CD8-positive, alpha-beta memory T cell (primary cell): Measurements from ENCODE around the gene CWC25. TPM values are rescaled to one million over a fixed set of nuclear protein-coding genes. Genes with fewer than 3 reads are reported as not detected.

ENCODE experiments used
- CTCF ChIA-PET: fragments of 350-600 bp; sonication (Branson Sonifier 250); formaldehyde crosslinking; loops from one replicate; lab custom pipeline; 2021; ENCODE audit warnings: antibody characterized with exemption; lab: Charles Lee
- POLR2A ChIA-PET: fragments of 350-600 bp; sonication (Branson Sonifier 250); formaldehyde crosslinking; loops from one replicate; lab custom pipeline; 2021; ENCODE audit warnings: antibody characterized with exemption; lab: Charles Lee
- DNase-seq, 5 donors: peaks; one replicate each; pipeline versions ENCODE4 v3.0.0 to v3.0.0-alpha.2; 2020 to 2022; ENCODE audit warnings: mixed read lengths in 1 of 5
- H3K27ac ChIP-seq: one replicate; pipeline ENCODE4 v1.7.0; 2013; ENCODE audit warnings: low read depth, mild to moderate bottlenecking, low read length, moderate library complexity
- H3K27me3 ChIP-seq: 2 replicates; pipeline ENCODE4 v1.7.0; 2013; ENCODE audit warnings: low read length, mild to moderate bottlenecking; ENCODE audit not compliant: insufficient read depth, poor library complexity, severe bottlenecking
- H3K36me3 ChIP-seq: 2 replicates; pipeline ENCODE4 v1.7.0; 2013; ENCODE audit warnings: mild to moderate bottlenecking, low read length, moderate library complexity; ENCODE audit not compliant: insufficient read depth
- H3K4me1 ChIP-seq: 2 replicates; pipeline ENCODE4 v1.7.0; 2013; ENCODE audit warnings: mild to moderate bottlenecking, low read length, moderate library complexity; ENCODE audit not compliant: insufficient read depth
- H3K4me3 ChIP-seq: 2 replicates; pipeline ENCODE4 v1.7.0; 2013; ENCODE audit warnings: mild to moderate bottlenecking, low read length
- H3K9me3 ChIP-seq: 2 replicates; pipeline ENCODE4 v1.7.0; 2013; ENCODE audit warnings: mild to moderate bottlenecking, low read length
- H3K27ac Mint-ChIP-seq, 8 donors: one replicate each; pipeline ENCODE4 v1.8.0; 2020 to 2021; ENCODE audit warnings: mixed read lengths in 8 of 8, mild to moderate bottlenecking in 6 of 8, inconsistent platforms in 3 of 8, moderate library complexity in 3 of 8
- H3K27me3 Mint-ChIP-seq, 2 donors: one replicate each; pipeline ENCODE4 v1.8.0; 2020 to 2021; ENCODE audit warnings: mixed read lengths in 2 of 2, mild to moderate bottlenecking in 1 of 2, moderate library complexity in 1 of 2
- H3K36me3 Mint-ChIP-seq, 3 donors: one replicate each; pipeline ENCODE4 v1.8.0; 2020 to 2021; ENCODE audit warnings: mixed read lengths in 3 of 3, inconsistent platforms in 1 of 3, mild to moderate bottlenecking in 1 of 3
- H3K4me1 Mint-ChIP-seq, 3 donors: one replicate each; pipeline ENCODE4 v1.8.0; 2020 to 2021; ENCODE audit warnings: mixed read lengths in 3 of 3, inconsistent platforms in 1 of 3, mild to moderate bottlenecking in 1 of 3
- H3K4me3 Mint-ChIP-seq, 7 donors: one replicate each; pipeline ENCODE4 v1.8.0; 2020 to 2021; ENCODE audit warnings: mixed read lengths in 7 of 7, mild to moderate bottlenecking in 6 of 7, moderate library complexity in 4 of 7, inconsistent platforms in 2 of 7
- H3K9me3 Mint-ChIP-seq, 5 donors: one replicate each; pipeline ENCODE4 v1.8.0; 2020 to 2022; ENCODE audit warnings: mixed read lengths in 5 of 5, mild to moderate bottlenecking in 3 of 5, moderate library complexity in 2 of 5, inconsistent platforms in 1 of 5
- polyA plus RNA-seq: library from polyadenylated mRNA; unstranded; fragments of 300-500 nt; fragmentation: Illumina TruSeq; gene quantifications from one replicate; pipeline ENCODE4 v1.2.3, GENCODE V29; 2021
- total RNA-seq, 2 experiments: library from RNA; stranded (reverse); gene quantifications; one replicate each; pipeline ENCODE4 v1.2.3, GENCODE V29; 2021

Gene CWC25
- total and polyA plus RNA-seq, 3 experiments from 2014 or later, result 11.5 to 31.7 (median 31.3) TPM

DNA sequence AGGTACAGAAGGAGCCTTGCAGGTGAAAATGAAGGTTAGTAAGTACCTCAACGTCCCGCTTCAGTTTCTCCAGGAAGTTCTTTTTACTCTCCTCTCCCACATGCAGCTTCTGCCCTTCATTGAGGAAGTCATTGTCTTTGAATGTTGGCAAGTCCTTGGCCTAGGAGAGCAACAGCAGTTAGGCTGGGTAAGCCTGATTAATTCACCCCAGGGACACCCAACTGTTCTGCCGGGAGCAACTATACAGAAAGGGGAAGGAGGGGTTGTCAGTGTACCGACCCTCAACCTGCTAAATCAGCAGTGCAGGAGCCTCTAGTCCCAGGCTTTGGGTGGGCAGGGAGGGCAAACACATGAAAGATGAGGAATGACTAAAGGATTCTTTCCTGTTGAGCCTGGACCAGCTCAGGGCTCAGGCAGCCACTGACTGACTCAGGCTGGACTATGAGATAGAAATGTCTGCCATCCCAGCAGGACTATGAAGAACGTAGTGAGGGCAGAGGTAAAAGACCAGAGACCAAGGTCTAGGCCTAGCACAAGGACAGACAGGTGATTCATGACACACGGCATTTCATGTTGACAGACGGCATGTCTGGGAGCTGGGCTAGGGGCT, 47.4 kb downstream of the CWC25 start:
- peaks cover 3 to 88% (median 26%) of the 10 kb centered on the region in 3 donors for H3K36me3 Mint-ChIP-seq
- H3K9me3 ChIP-seq, result no peaks in the 10 kb centered on the region
- no peak overlapping the region for H3K4me3 Mint-ChIP-seq
- no peak overlapping the region for H3K4me3 ChIP-seq
- peak in 1 of 5 donors; percentile 18 for DNase-seq
- H3K36me3 ChIP-seq, result peaks cover 74% of the 10 kb centered on the region
- no peaks in the 10 kb centered on the region for H3K9me3 Mint-ChIP-seq
- H3K27ac Mint-ChIP-seq, result no peak overlapping the region
- POLR2A ChIA-PET, result interaction anchor here (0.6 kb wide), 1 partner anchor 18 kb away, joined by 4 read pairs; no protein-coding TSS in a partner anchor
- no peak overlapping the region for H3K27ac ChIP-seq
- CTCF ChIA-PET, result no interaction called here
- no peaks in the 10 kb centered on the region for H3K4me1 ChIP-seq
- peaks cover 0 to 2% (median 0%) of the 10 kb centered on the region in 3 donors for H3K4me1 Mint-ChIP-seq
- no peaks in the 10 kb centered on the region for H3K27me3 ChIP-seq
- H3K27me3 Mint-ChIP-seq, result no peaks in the 10 kb centered on the region

DNA sequence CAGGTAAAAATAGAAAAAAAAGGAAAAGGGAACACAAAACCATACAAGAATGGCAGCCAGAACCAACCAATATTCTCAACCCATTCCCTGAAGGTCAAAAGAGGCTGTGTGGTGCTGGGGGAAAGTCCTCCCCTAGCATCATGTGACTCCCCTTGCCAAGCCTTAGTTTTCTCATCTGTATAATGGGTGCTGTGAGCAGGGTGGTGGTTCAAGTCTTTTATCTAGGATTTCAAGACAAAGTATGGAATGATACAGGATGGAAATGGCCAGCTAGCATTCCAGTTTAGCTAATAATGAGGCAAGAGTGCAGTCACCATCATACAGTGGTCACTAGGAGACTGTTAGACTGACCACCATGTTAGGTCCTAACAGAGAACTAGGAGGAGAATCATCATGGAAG, 51.9 kb downstream of the CWC25 start:
- DNase-seq, result no peak
- Histone ChIP-seq H3K9me3 (no peaks in the 10 kb centered on the region), H3K36me3 (peaks cover 64% of the 10 kb centered on the region), H3K27ac (no peak overlapping the region), H3K4me1 (no peaks in the 10 kb centered on the region), H3K4me3 (no peak overlapping the region), H3K27me3 (no peaks in the 10 kb centered on the region)
- POLR2A ChIA-PET, result no interaction called here
- Mint-ChIP-seq H3K4me3 (no peak overlapping the region), H3K9me3 (no peaks in the 10 kb centered on the region), H3K27me3 (no peaks in the 10 kb centered on the region), H3K27ac (peak overlapping the region in 5 of 8 donors; percentile 11 to 93 (median 24)), H3K36me3 (peaks cover 0 to 87% (median 24%) of the 10 kb centered on the region in 3 donors), H3K4me1 (peaks cover 0 to 2% (median 0%) of the 10 kb centered on the region in 3 donors)
- CTCF ChIA-PET, result no interaction called here

DNA sequence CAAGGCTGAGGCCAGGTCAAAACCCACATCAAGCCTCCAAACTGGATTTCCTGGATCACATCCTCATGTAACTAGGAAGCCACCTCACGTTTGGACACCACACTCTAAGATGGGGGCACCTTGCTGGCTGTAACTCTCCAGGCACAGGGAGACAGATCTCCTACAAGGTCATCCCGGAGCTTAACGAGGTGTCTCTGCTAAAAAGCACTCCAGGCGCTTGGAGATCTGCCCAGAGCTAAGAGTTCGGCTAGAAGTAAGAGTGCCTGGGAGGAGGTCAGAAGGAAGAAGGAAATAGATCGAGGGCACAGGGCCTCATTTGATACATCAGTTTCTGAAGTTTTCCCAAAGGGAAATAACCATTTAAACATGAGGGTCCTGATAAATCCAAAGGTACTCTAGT, 56.7 kb downstream of the CWC25 start:
- POLR2A ChIA-PET, result interaction anchor here (0.6 kb wide), 1 partner anchor 192 kb away, joined by 8 read pairs; no protein-coding TSS in a partner anchor

DNA sequence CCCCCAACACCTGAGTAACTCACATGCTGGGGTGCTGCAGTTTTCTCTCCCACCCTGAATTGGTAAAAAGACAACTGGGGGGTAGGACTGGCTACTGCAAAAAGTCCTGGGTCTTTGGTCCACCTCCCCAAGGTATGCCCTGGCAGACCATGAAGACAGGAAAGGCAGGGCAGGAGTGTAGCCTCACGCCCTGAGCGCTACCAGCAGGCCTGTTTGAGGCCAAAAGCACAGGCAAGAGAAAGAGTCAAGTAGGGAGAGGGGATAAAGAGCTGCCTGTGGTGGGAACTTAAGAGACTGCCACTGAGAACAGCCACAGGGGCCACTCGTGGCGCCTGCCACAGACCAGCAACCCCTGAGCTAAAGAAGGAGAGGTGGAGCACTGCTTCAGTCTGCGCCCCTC, 58.8 kb downstream of the CWC25 start:
- ChIA-PET POLR2A (no interaction called here), CTCF (no interaction called here)
- H3K27ac ChIP-seq, result no peak overlapping the region
- H3K9me3 ChIP-seq, result no peaks in the 10 kb centered on the region
- Mint-ChIP-seq H3K4me3 (peak overlapping the region in 1 of 7 donors; percentile 70), H3K36me3 (peaks cover 0 to 95% (median 14%) of the 10 kb centered on the region in 3 donors), H3K27me3 (no peaks in the 10 kb centered on the region), H3K4me1 (peaks cover 3 to 11% (median 7%) of the 10 kb centered on the region in 3 donors), H3K9me3 (no peaks in the 10 kb centered on the region), H3K27ac (peak overlapping the region in 2 of 8 donors; percentile 25 to 80)
- DNase-seq, result no peak
- H3K4me3 ChIP-seq, result no peak overlapping the region
- H3K36me3 ChIP-seq, result peaks cover 55% of the 10 kb centered on the region
- H3K4me1 ChIP-seq, result peaks cover 6% of the 10 kb centered on the region
- no peaks in the 10 kb centered on the region for H3K27me3 ChIP-seq

More for the DNA sequence above, 56.7 kb downstream of the CWC25 start:
- Histone ChIP-seq H3K27me3 (no peaks in the 10 kb centered on the region), H3K27ac (no peak overlapping the region), H3K36me3 (peaks cover 57% of the 10 kb centered on the region), H3K4me3 (no peak overlapping the region), H3K4me1 (no peaks in the 10 kb centered on the region), H3K9me3 (no peaks in the 10 kb centered on the region)
- Mint-ChIP-seq H3K27me3 (no peaks in the 10 kb centered on the region), H3K4me1 (peaks cover 0 to 5% (median 2%) of the 10 kb centered on the region in 3 donors), H3K4me3 (no peak overlapping the region), H3K27ac (peak overlapping the region in 2 of 8 donors; percentile 29 to 77), H3K9me3 (no peaks in the 10 kb centered on the region), H3K36me3 (peaks cover 0 to 96% (median 20%) of the 10 kb centered on the region in 3 donors)
- CTCF ChIA-PET, result no interaction called here
- DNase-seq, result no peak

GRCh38 chr17:38762231-38762630, 62.9 kb downstream of the CWC25 start:
- POLR2A ChIA-PET, result no interaction called here
- Mint-ChIP-seq H3K27ac (peak overlapping the region in 4 of 8 donors; percentile 23 to 86 (median 70)), H3K4me1 (peaks cover 11 to 15% (median 14%) of the 10 kb centered on the region in 3 donors), H3K9me3 (no peaks in the 10 kb centered on the region), H3K36me3 (peaks cover 0 to 86% (median 9%) of the 10 kb centered on the region in 3 donors), H3K4me3 (no peak overlapping the region), H3K27me3 (no peaks in the 10 kb centered on the region)
- H3K4me1 ChIP-seq, result peaks cover 7% of the 10 kb centered on the region
- H3K4me3 ChIP-seq, result no peak overlapping the region
- no peaks in the 10 kb centered on the region for H3K9me3 ChIP-seq
- DNase-seq, result no peak
- CTCF ChIA-PET, result interaction anchor here (0.6 kb wide), 2 partner anchors 11 to 1247 kb away, joined by 3 read pairs; no protein-coding TSS in a partner anchor
- H3K27ac ChIP-seq, result no peak overlapping the region
- H3K36me3 ChIP-seq, result peaks cover 48% of the 10 kb centered on the region
- no peaks in the 10 kb centered on the region for H3K27me3 ChIP-seq

- H3K4me1 ChIP-seq, result peaks cover 7% of the 10 kb centered on the region
- CTCF ChIA-PET, result interaction anchor here (0.6 to 1.2 kb wide), 3 partner anchors 140 to 1248 kb away, joined by 3 read pairs; no protein-coding TSS in a partner anchor
- Mint-ChIP-seq H3K36me3 (peaks cover 0 to 83% (median 8%) of the 10 kb centered on the region in 3 donors), H3K4me3 (no peak overlapping the region), H3K4me1 (peaks cover 11 to 14% (median 13%) of the 10 kb centered on the region in 3 donors), H3K27me3 (no peaks in the 10 kb centered on the region), H3K27ac (peak overlapping the region in 6 of 8 donors; percentile 8 to 86 (median 74)), H3K9me3 (no peaks in the 10 kb centered on the region)
- H3K9me3 ChIP-seq, result no peaks in the 10 kb centered on the region
- peaks cover 48% of the 10 kb centered on the region for H3K36me3 ChIP-seq
- no peak overlapping the region for H3K27ac ChIP-seq
- POLR2A ChIA-PET, result no interaction called here
- no peak overlapping the region for H3K4me3 ChIP-seq
- H3K27me3 ChIP-seq, result no peaks in the 10 kb centered on the region
- DNase-seq, result no peak
Observed at GRCh38 chr17:38761612-38762011, 63.5 kb downstream of the CWC25 start.

DNA sequence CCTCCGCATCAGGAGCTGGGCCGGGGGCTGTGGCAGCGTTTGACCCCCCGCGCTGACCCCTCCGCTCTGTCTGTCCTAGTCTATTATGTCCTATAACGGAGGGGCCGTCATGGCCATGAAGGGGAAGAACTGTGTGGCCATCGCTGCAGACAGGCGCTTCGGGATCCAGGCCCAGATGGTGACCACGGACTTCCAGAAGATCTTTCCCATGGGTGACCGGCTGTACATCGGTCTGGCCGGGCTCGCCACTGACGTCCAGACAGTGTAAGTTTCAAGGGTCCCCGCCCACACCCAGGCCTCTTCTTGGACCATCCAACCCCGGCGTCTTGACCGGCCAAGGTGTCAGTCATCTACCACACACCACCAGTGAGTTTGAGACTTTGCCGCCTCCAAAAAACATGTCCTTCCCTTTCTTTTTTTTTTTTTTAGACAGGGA, 72.0 kb downstream of the CWC25 start:
- Mint-ChIP-seq H3K4me3 (peak overlapping the region; percentile 88 to 100 (median 98)), H3K27ac (peak overlapping the region; percentile 27 to 99 (median 97)), H3K27me3 (peaks cover 21 to 27% of the 10 kb centered on the region in 2 donors), H3K9me3 (peaks cover 0 to 3% (median 0%) of the 10 kb centered on the region in 5 donors), H3K36me3 (peaks cover 3 to 43% (median 7%) of the 10 kb centered on the region in 3 donors), H3K4me1 (peaks cover 43 to 68% (median 52%) of the 10 kb centered on the region in 3 donors)
- H3K9me3 ChIP-seq, result no peaks in the 10 kb centered on the region
- H3K27ac ChIP-seq, result peak overlapping the region; percentile 91
- ChIA-PET CTCF (interaction anchor here (1.2 kb wide), 1 partner anchor 400 kb away, joined by 3 read pairs; no protein-coding TSS in a partner anchor), POLR2A (interaction anchor here (1.2 kb wide), 1 partner anchor 121 kb away, joined by 4 read pairs; no protein-coding TSS in a partner anchor)
- DNase-seq, result no peak
- H3K4me1 ChIP-seq, result peaks cover 51% of the 10 kb centered on the region
- peaks cover 20% of the 10 kb centered on the region for H3K36me3 ChIP-seq
- H3K27me3 ChIP-seq, result peaks cover 25% of the 10 kb centered on the region
- H3K4me3 ChIP-seq, result peak overlapping the region; percentile 98
